Stimulated activated CD8-positive, alpha-beta memory T cell treated with anti-CD3 and anti-CD28 coated beads, Interleukin-15, amount 100 ng/mL, for 48 hours (primary cell): ENCODE data around the gene PRDM15.
A peak's percentile ranks its signal among the peaks of the same experiment; 100 is the strongest.

Experiments
- DNase-seq, 2 donors: peaks; one replicate each; pipeline ENCODE4 v3.0.0-alpha.2; 2020; ENCODE audit warnings: low read depth in 2 of 2

PRDM15 gene, protein sequence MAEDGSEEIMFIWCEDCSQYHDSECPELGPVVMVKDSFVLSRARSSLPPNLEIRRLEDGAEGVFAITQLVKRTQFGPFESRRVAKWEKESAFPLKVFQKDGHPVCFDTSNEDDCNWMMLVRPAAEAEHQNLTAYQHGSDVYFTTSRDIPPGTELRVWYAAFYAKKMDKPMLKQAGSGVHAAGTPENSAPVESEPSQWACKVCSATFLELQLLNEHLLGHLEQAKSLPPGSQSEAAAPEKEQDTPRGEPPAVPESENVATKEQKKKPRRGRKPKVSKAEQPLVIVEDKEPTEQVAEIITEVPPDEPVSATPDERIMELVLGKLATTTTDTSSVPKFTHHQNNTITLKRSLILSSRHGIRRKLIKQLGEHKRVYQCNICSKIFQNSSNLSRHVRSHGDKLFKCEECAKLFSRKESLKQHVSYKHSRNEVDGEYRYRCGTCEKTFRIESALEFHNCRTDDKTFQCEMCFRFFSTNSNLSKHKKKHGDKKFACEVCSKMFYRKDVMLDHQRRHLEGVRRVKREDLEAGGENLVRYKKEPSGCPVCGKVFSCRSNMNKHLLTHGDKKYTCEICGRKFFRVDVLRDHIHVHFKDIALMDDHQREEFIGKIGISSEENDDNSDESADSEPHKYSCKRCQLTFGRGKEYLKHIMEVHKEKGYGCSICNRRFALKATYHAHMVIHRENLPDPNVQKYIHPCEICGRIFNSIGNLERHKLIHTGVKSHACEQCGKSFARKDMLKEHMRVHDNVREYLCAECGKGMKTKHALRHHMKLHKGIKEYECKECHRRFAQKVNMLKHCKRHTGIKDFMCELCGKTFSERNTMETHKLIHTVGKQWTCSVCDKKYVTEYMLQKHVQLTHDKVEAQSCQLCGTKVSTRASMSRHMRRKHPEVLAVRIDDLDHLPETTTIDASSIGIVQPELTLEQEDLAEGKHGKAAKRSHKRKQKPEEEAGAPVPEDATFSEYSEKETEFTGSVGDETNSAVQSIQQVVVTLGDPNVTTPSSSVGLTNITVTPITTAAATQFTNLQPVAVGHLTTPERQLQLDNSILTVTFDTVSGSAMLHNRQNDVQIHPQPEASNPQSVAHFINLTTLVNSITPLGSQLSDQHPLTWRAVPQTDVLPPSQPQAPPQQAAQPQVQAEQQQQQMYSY

GRCh38 chr21:41879190-41879998 is at the start of gene PRDM15:
Gene PRDM15 (minus strand): TSS chr21:41879344. CDS start chr21:41860363, 18,981 bp downstream.
- DNase-seq = peak; percentile 71 to 78

DNA sequence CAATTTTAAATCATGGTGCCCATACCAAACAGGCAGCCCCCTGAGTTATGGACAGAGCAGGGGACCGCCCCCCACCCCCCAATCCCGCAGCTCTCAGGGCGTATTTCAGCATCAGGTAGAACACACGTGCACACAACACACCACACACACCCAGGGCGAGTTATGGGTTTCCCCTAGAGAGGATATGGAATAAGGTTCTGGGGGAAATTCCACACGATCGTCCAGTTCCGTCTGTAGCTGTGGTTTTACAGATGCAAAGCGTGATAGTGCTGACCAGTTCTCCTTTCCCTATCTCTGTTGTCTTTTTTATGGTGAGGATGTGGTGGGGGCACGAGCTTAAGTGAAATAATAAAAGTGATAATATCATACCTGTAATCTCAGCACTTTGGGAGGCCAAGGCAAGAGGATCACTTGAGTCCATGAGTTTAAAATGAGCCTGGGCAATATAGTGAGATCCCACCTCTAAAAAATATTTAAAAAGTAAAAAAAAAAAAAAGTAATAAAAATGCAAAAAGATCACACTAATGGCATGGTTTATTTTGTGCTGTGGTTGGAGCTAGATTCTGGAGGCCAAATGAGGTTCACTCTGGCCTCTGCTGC is 49.6 kb upstream of the PRDM15 start:
- no peak for DNase-seq

DNA sequence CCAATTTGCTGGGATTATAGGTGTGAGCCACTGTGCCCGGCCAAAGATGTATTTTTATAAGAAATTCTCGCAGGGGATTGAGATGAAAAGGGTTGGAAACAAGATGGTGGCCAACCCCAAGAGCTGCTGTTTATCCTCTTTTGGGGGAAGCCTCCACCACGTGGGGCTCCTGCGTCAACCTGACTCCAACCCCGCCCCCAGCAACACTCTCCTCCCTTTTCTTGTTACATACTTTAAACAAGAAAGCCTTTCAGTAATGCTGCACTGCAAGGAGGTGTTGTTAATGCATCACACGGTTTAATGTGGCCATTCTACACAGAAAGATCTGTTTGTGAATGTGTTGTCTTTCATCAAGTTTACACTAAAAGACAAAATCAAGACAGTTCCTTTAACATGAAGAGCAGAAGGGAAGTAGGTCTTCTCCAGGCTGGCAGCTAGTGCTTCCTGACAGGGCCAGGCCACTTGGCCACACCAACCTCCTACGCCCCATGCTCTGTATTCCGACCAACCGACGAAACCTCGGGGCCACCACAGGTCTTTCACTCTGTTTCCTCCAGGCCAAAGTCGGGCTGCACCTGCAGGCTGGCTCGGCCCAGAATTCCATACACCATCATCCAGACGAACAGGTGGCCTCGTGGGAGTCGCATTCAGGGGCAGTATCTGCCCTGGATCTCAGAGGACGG is 48.7 kb upstream of the PRDM15 start:
- no peak for DNase-seq

DNA sequence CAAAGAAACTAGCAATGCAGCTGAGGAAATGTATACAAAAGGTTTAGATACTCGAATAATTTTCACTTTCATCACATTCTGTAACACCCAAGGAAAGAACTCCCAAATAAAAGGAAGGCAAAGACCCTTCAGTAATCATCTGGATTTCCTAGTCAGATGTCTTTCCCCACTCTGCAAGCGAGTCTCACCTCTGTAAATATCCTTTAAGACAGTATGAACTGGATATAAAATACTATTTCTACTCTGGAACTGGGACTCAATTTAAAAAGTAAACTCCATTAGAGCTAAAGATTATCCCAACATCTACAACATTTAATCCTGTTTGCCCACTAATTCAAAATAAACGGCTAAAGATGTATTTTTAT is 47.6 kb upstream of the PRDM15 start:
- no peak for DNase-seq

GRCh38 chr21:41926117-41926806 is 47.1 kb upstream of the PRDM15 start:
- DNase-seq = no peak

- no peak for DNase-seq
Measured at GRCh38 chr21:41925767-41926116, 46.6 kb upstream of the PRDM15 start.

DNA sequence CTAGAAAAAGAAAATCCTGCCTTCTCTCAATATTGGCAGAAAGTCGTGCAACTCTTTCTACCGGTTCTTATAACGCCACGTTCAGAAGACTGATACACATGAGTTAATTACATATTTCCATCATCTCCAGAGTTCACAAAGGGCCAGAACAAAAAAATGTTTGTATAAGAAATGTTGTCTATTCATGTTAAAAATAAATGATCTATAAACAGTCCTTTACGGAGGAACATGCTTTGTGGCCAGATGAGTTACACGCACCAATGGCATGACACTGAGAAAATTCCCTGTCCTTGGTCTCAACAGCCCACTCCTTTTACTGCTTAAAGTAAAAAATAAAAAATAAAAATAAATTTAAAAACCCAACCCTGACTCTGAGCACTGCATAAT is 45.2 kb upstream of the PRDM15 start:
- no peak for DNase-seq

DNA sequence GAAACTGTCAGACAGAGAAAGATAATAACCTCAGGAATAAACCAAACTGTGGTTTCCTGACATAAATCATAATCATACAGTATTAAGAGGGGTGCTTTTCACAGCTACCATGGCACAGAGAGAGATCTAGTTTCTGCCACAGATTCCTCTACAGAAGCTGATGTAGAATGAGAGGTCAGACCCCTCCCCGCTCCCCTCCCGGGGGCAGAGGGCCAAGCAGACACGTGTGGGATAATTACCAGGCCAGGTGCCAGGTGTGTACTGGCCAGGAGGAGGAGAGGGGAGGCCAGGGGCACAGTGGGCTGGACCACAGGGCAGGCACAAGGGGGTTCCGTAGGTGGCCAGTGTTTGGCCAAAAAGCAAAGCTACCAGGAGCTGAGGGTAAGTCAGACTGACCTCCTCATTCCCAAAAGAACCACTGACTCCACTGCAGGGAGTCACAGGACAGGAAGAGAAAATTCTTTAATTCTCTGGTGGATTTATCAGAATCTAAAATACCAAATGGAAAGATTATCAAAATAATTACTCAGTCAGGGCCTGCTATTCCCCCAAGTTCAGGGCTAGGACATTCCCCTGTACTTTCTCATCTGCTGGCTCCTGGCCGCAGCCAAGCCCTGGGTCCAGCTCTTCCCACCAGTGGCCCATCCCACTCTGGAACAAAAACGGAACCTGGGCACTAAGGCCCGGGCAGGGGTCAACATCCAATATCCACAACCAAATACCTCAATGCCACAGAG is 44.7 kb upstream of the PRDM15 start:
- DNase-seq = no peak

DNA sequence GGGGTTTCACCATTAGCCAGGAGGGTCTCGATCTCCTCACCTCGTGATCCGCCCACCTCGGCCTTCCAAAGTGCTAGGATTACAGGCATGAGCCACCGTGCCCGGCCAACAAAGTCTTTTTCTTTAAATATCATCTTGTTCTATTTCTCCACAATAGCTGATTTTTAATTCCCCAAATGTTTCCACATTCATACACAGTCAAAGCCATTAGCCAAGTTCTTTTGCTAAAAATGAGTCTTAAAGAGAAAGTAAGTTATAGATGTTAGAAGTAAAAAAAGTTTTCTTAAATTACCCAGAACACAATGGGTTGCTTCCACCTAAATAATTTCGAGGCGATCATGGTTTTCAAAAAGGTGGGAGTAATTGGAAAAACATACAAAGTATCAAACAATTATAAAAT is 44.0 kb upstream of the PRDM15 start:
- DNase-seq = no peak

DNA sequence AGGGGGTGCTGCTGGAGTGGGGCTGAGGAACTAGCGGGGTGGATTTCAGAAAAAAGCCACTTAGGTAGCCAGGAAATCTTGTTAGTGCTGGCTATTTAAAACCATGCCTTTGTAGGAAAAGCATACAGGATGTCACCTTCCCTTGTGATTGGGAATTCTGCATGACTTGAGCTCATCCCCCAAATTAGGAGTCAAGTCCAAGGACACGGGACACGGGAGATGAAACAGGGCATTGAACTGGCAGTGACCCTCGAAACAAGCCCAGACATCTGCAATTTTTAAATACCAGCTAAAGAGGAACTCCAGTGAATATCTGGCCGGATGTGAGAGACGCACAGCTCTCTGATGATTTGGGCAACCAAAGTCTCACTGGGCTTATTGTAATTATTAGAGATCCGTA is 41.9 kb upstream of the PRDM15 start:
- no peak for DNase-seq

- DNase-seq = no peak
Measured at GRCh38 chr21:41920476-41920875, 41.3 kb upstream of the PRDM15 start.

GRCh38 chr21:41919666-41920398 is 40.7 kb upstream of the PRDM15 start:
- DNase-seq = no peak

GRCh38 chr21:41918561-41919358 is 39.6 kb upstream of the PRDM15 start:
- DNase-seq = no peak

DNA sequence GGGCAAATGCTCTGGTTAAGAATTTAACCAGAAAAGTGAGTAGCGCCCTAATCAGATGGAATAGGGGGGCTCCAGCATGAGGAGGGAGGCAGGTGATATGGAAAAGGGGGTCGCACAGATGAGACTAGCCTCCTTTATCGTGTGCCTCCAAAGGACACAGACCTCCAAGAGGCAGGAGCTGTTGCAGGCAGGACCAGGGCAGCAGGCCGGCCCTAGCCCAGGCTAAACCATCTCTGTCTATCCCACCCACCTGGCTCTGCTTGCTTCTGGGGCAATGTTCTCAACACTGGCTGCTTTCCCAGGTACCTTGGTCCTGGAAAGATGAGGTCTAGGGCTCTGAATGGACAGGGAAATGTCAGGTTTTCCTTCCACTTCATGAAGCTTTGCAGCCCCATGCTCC is 38.4 kb upstream of the PRDM15 start:
- no peak for DNase-seq

- no peak for DNase-seq
Measured at GRCh38 chr21:41916888-41917433, 37.8 kb upstream of the PRDM15 start.

- DNase-seq = no peak
Measured at GRCh38 chr21:41914965-41915364, 35.8 kb upstream of the PRDM15 start.

DNA sequence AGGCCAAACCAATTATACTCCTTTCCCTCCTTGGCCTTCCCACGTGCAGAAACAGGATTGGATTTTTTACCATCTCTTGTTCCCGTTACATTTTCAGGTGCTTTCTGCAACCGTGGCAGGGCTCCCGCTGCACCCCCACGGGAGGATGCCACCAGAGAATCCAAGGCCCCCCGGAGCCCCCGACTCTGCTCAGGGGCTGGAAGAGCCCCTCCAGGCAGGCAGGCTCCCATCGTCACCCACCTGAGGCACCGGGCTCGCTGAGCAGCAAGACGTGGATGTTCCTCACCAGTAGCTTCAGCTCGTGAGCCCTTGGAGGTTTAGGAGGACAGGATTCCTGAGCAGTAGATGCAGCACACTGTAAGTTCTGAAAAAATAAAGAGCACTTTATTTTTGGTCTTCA is 35.2 kb upstream of the PRDM15 start:
- no peak for DNase-seq

DNA sequence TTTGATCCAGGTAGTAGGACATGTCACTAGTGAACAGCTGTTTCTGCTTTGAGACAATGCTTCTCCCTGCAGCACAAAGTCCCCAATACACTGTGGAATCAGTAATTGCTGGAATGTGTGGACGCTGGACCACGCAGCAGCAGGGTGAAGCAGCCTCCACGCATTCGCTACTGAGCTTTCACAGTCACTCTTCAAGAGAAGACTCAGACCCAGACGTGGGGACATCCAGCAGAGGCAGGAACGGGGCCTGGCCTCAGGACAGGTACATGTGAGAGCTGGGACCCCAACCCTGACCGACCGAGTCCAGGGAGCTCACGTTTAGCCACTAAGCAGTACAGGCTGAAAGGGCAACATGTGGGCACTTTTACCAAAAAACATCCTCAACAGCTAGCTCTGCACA is 34.1 kb upstream of the PRDM15 start:
- DNase-seq = no peak
